H1 (cell line): ENCODE results near the gene MRC2. TPM values are rescaled to one million over a fixed set of nuclear protein-coding genes. Genes with fewer than 3 reads are reported as not detected.

Experiments
- CTCF ChIA-PET: fragments of 300-600 bp; sonication (Branson Sonifier 250); formaldehyde crosslinking; loops from one replicate; lab custom pipeline; 2021; ENCODE audit not compliant: partially characterized antibody; lab: Charles Lee
- POLR2A ChIA-PET: fragments of 300-600 bp; sonication (Branson Sonifier 250); formaldehyde crosslinking; loops from one replicate; lab custom pipeline; 2021; ENCODE audit warnings: inconsistent platforms; ENCODE audit not compliant: partially characterized antibody; lab: Charles Lee
- DNase-seq, 2 experiments: peaks; one replicate each; pipeline versions ENCODE4 v3.0.0 to v3.0.0-alpha.2; 2010 to 2022; ENCODE audit warnings: low spot score in 2 of 2, low read depth in 1 of 2, mixed read lengths in 1 of 2
- FAIRE-seq: peaks from 2 replicates; lab custom pipeline; 2011; peaks lifted over from hg19 to GRCh38; lab: Jason Lieb, UNC
- H2AFZ ChIP-seq: 2 replicates; pipeline ENCODE4 v1.8.1; 2012; ENCODE audit warnings: low read length, inconsistent platforms
- H2AK5ac ChIP-seq: 2 replicates; pipeline ENCODE4 v1.6.1; 2013; ENCODE audit warnings: low read depth, low read length
- H2BK120ac ChIP-seq: replicated peaks from 2 replicates; pipeline ENCODE3; 2013; ENCODE audit warnings: low read depth, low read length, inconsistent platforms
- H2BK12ac ChIP-seq: 2 replicates; pipeline ENCODE4 v1.6.1; 2013; ENCODE audit warnings: low read depth, low read length
- H2BK15ac ChIP-seq: 2 replicates; pipeline ENCODE4 v1.6.1; 2013; ENCODE audit warnings: low read length
- H2BK20ac ChIP-seq: 2 replicates; pipeline ENCODE4 v1.6.1; 2013; ENCODE audit warnings: low read length
- H2BK5ac ChIP-seq: 2 replicates; pipeline ENCODE4 v1.6.1; 2013; ENCODE audit warnings: low read depth, low read length
- H3K14ac ChIP-seq: 2 replicates; pipeline ENCODE4 v1.6.1; 2013; ENCODE audit warnings: inconsistent platforms; ENCODE audit not compliant: insufficient read length
- H3K18ac ChIP-seq: 2 replicates; pipeline ENCODE4 v1.6.1; 2013; ENCODE audit warnings: low read length; ENCODE audit errors: extremely low read depth
- H3K23ac ChIP-seq: 2 replicates; pipeline ENCODE4 v1.6.1; 2013; ENCODE audit warnings: inconsistent platforms; ENCODE audit not compliant: insufficient read length
- H3K23me2 ChIP-seq: 2 replicates; pipeline ENCODE4 v1.6.1; 2013; ENCODE audit warnings: low read depth, low read length
- H3K27ac ChIP-seq: 2 replicates; pipeline ENCODE4 v1.6.1; 2011; ENCODE audit warnings: low read depth, low read length, inconsistent platforms
- H3K27me3 ChIP-seq, 4 experiments: replicated peaks in 1 of 4; 1 replicate in 1 of 4; 2 replicates in 3 of 4; pipeline versions ENCODE4 v1.6.1 to v1.8.1; 2011 to 2013; ENCODE audit warnings: low read length in 3 of 4, mild to moderate bottlenecking in 3 of 4, inconsistent platforms in 2 of 4, mixed read lengths in 2 of 4, moderate library complexity in 1 of 4; ENCODE audit not compliant: control insufficient read depth in 3 of 4, insufficient read depth in 3 of 4; ENCODE audit errors: extremely low read depth in 1 of 4
- H3K36me3 ChIP-seq, 4 experiments: 2 replicates each; pipeline versions ENCODE4 v1.6.1 to v1.8.1; 2011 to 2013; ENCODE audit warnings: mild to moderate bottlenecking in 4 of 4, low read length in 3 of 4, moderate library complexity in 2 of 4, control low read depth in 1 of 4, inconsistent platforms in 1 of 4; ENCODE audit not compliant: insufficient read depth in 4 of 4, control insufficient read depth in 2 of 4
- H3K4ac ChIP-seq: replicated peaks from 2 replicates; pipeline ENCODE3; 2013; ENCODE audit warnings: low read length, low read depth, mixed read lengths, inconsistent platforms; ENCODE audit not compliant: insufficient read length
- H3K4me1 ChIP-seq, 4 experiments: replicated peaks in 1 of 4; 1 replicate in 1 of 4; 2 replicates in 3 of 4; pipeline versions ENCODE4 v1.6.1 to v1.8.1; 2011 to 2013; ENCODE audit warnings: low read length in 3 of 4, inconsistent platforms in 2 of 4, mixed read lengths in 1 of 4; ENCODE audit not compliant: insufficient read depth in 4 of 4, control insufficient read depth in 3 of 4
- H3K4me2 ChIP-seq, 2 experiments: 2 replicates each; pipeline versions ENCODE4 v1.6.1 to v1.8.1; 2011 to 2013; ENCODE audit warnings: low read depth in 2 of 2, low read length in 2 of 2, control low read depth in 1 of 2, inconsistent platforms in 1 of 2, mild to moderate bottlenecking in 1 of 2; ENCODE audit not compliant: insufficient read depth in 1 of 2
- H3K4me3 ChIP-seq, 4 experiments: fragments of 200-600, 300-600 bp in 1 of 4; sonication (generic), shearing (Covaris generic), sonication (Bioruptor Twin) in 1 of 4; 2 replicates each; pipeline versions ENCODE4 v1.5.1 to v1.8.1; 2011 to 2016; ENCODE audit warnings: low read length in 4 of 4, low read depth in 3 of 4, control low read depth in 2 of 4, inconsistent platforms in 2 of 4, mild to moderate bottlenecking in 2 of 4, mixed read lengths in 1 of 4, moderate library complexity in 1 of 4; ENCODE audit not compliant: insufficient read depth in 2 of 4; ENCODE audit errors: extremely low read depth in 1 of 4
- H3K56ac ChIP-seq: replicated peaks from 2 replicates; pipeline ENCODE3; 2013; ENCODE audit warnings: low read depth, mild to moderate bottlenecking, mixed read lengths, low read length, inconsistent platforms; ENCODE audit not compliant: insufficient read length
- H3K79me1 ChIP-seq: 2 replicates; pipeline ENCODE4 v1.6.1; 2013; ENCODE audit warnings: low read depth, low read length, control low read depth
- H3K79me2 ChIP-seq, 2 experiments: 2 replicates each; pipeline versions ENCODE4 v1.6.1 to v1.8.1; 2012 to 2013; ENCODE audit warnings: low read length in 2 of 2, mild to moderate bottlenecking in 2 of 2, inconsistent platforms in 1 of 2; ENCODE audit not compliant: insufficient read depth in 2 of 2, control insufficient read depth in 1 of 2
- H3K9ac ChIP-seq, 4 experiments: replicated peaks in 1 of 4; 1 replicate in 1 of 4; 2 replicates in 3 of 4; pipeline versions ENCODE4 v1.6.1 to v1.8.1; 2011 to 2013; ENCODE audit warnings: low read depth in 3 of 4, low read length in 3 of 4, control low read depth in 2 of 4, mild to moderate bottlenecking in 2 of 4, moderate library complexity in 2 of 4, inconsistent platforms in 1 of 4; ENCODE audit errors: extremely low read depth in 1 of 4
- H3K9me3 ChIP-seq, 2 experiments: 2 replicates each; pipeline versions ENCODE4 v1.6.1 to v1.8.1; 2012 to 2013; ENCODE audit warnings: mild to moderate bottlenecking in 2 of 2, moderate library complexity in 2 of 2, control low read depth in 1 of 2, inconsistent platforms in 1 of 2, low read depth in 1 of 2, low read length in 1 of 2, mixed read lengths in 1 of 2; ENCODE audit not compliant: insufficient read depth in 2 of 2
- H4K20me1 ChIP-seq, 2 experiments: replicated peaks in 1 of 2; 2 replicates each; pipeline versions ENCODE3 to v1.8.1; 2011 to 2013; ENCODE audit warnings: inconsistent platforms in 2 of 2, low read length in 2 of 2, mild to moderate bottlenecking in 1 of 2; ENCODE audit not compliant: insufficient read depth in 2 of 2, control insufficient read depth in 1 of 2
- H4K5ac ChIP-seq: 2 replicates; pipeline ENCODE4 v1.6.1; 2013; ENCODE audit warnings: low read length, low read depth, mixed read lengths, inconsistent platforms; ENCODE audit not compliant: insufficient read length
- H4K8ac ChIP-seq: 2 replicates; pipeline ENCODE4 v1.8.0; 2013; ENCODE audit warnings: mild to moderate bottlenecking, moderate library complexity, low read length, inconsistent platforms; ENCODE audit not compliant: insufficient read depth; ENCODE audit errors: extremely low read depth
- H4K91ac ChIP-seq: replicated peaks from 2 replicates; pipeline ENCODE3; 2013; ENCODE audit warnings: low read length, mixed read lengths, inconsistent platforms; ENCODE audit not compliant: insufficient read length
- ATF2 ChIP-seq: IDR thresholded peaks from 2 replicates; pipeline ENCODE4 v1.6.1; 2012; ENCODE audit warnings: low read length, inconsistent platforms
- CEBPB ChIP-seq: IDR thresholded peaks from 2 replicates; pipeline ENCODE4 v1.6.1; 2012; ENCODE audit warnings: low read depth, low read length
- CHD2 ChIP-seq: IDR thresholded peaks from 2 replicates; pipeline ENCODE4 v1.6.1; 2012; ENCODE audit warnings: low read length, improper control_type of control experiment
- KDM1A ChIP-seq: fragments of 200-600, 300-600 bp; sonication (generic); IDR thresholded peaks from 2 replicates; pipeline ENCODE4 v1.7.1; 2016; ENCODE audit warnings: mild to moderate bottlenecking, low read length, borderline replicate concordance
- MAX ChIP-seq: IDR thresholded peaks from 2 replicates; pipeline ENCODE4 v1.6.1; 2012; ENCODE audit warnings: inconsistent platforms
- POLR2A ChIP-seq, 2 experiments: IDR thresholded peaks; 1 replicate in 1 of 2; 2 replicates in 1 of 2; pipeline ENCODE4 v1.6.1; 2011; ENCODE audit warnings: low read depth in 2 of 2, low read length in 2 of 2, mild to moderate bottlenecking in 2 of 2; ENCODE audit errors: control extremely low read depth in 1 of 2
- SIN3A ChIP-seq, 2 experiments: IDR thresholded peaks in 1 of 2; conservative IDR thresholded peaks in 1 of 2; 2 replicates each; pipeline ENCODE4 v1.6.1; 2011 to 2012; ENCODE audit warnings: low read length in 2 of 2, improper control_type of control experiment in 1 of 2, low read depth in 1 of 2, mild to moderate bottlenecking in 1 of 2
- SP1 ChIP-seq: IDR thresholded peaks from 2 replicates; pipeline ENCODE4 v1.6.1; 2011; ENCODE audit warnings: low read depth, low read length
- TAF1 ChIP-seq: IDR thresholded peaks from 2 replicates; pipeline ENCODE4 v1.6.1; 2011; ENCODE audit warnings: mild to moderate bottlenecking, low read depth, low read length
- YY1 ChIP-seq: IDR thresholded peaks from 2 replicates; pipeline ENCODE4 v1.6.1; 2011; ENCODE audit warnings: low read depth, mild to moderate bottlenecking, low read length
- whole genome bisulfite sequencing, 2 experiments: shearing (Covaris generic) in 1 of 2; methylation state at CpG; one replicate each; pipeline versions ENCODE4 v1.1.6 to v1.1.7; 2013 to 2015; ENCODE audit warnings: low lambda C conversion rate in 2 of 2, mixed read lengths in 2 of 2, inconsistent platforms in 1 of 2, low coverage in 1 of 2, missing lambda C conversion rate in 1 of 2; ENCODE audit not compliant: insufficient replicate concordance in 2 of 2, insufficient coverage in 1 of 2, insufficient read length in 1 of 2; ENCODE audit errors: extremely low coverage in 1 of 2, missing lambda C conversion rate in 1 of 2; 5-methylcytosine and 5-hydroxymethylcytosine counted together
- polyA plus RNA-seq, 7 experiments: library from polyadenylated mRNA; depleted of rRNA in 3 of 7; stranded (reverse) in 5 of 7; unstranded in 2 of 7; fragments of >200 nt in 5 of 7; fragments of 200-250 nt in 2 of 7; gene quantifications; 1 replicate in 5 of 7; 2 replicates in 1 of 7; 4 replicates in 1 of 7; pipeline versions ENCODE4 v1.2.1 to v1.2.3, GENCODE V29; 2011 to 2013; ENCODE audit warnings: missing spikeins in 2 of 7, mixed read lengths in 2 of 7
- total RNA-seq: library from RNA; stranded (reverse); fragmentation: NEBNext Ultra II Directional; extraction: Animal tissue kit (Norgen Biotek cat#: 25700); gene quantifications from 2 replicates; pipeline ENCODE4 v1.2.1, GENCODE V29; 2021

Gene MRC2
- total and polyA plus RNA-seq, 2 of the 8 experiments (the other 6 are each of a cell fraction or from before 2014, with no cell fraction given) = 7.0 to 24.2 TPM

- H3K9ac ChIP-seq = peak overlapping the region; percentile 42 to 65 (median 50); a peak in 6 of 7 replicates
- peak overlapping the region; percentile 53 to 88 (median 78) for H3K4me3 ChIP-seq
- peak overlapping the region; percentile 65 for H2BK120ac ChIP-seq
- no peak overlapping the region for H2AK5ac ChIP-seq
- peaks cover 12% of the 10 kb centered on the region; the same call in 1 of the 2 replicates for H3K23me2 ChIP-seq
- DNase-seq (no peak), FAIRE-seq (no peak)
- H3K27me3 ChIP-seq = peaks cover 0 to 2% (median 0%) of the 10 kb centered on the region in 4 experiments; a peak in 2 of 7 replicates
- H3K79me1 ChIP-seq = peaks cover 2% of the 10 kb centered on the region; the same call in 1 of the 2 replicates
- H3K56ac ChIP-seq = no peak overlapping the region
- H2BK15ac ChIP-seq = peak overlapping the region; percentile 97
- peak overlapping the region; percentile 71 for H4K5ac ChIP-seq
- peak overlapping the region; percentile 73; the same call in 1 of the 2 replicates for H2BK20ac ChIP-seq
- peak overlapping the region; percentile 69; the same call in 1 of the 2 replicates for H2BK5ac ChIP-seq
- POLR2A ChIA-PET = interaction anchor here (0.9 to 1.0 kb wide), 2 partner anchors 30 to 58 kb away, joined by 3 read pairs; no protein-coding TSS in a partner anchor
- peak overlapping the region; percentile 65 for H3K4ac ChIP-seq
- H3K27ac ChIP-seq = no peak overlapping the region
- H3K14ac ChIP-seq = no peak overlapping the region
- H2BK12ac ChIP-seq = peak overlapping the region; percentile 93; the same call in 1 of the 2 replicates
- peak overlapping the region; percentile 94 to 96 for H3K4me2 ChIP-seq
- peak overlapping the region; percentile 90 for H4K91ac ChIP-seq
- peak overlapping the region; percentile 96 for H3K18ac ChIP-seq
- no peaks in the 10 kb centered on the region for H3K36me3 ChIP-seq
- H4K20me1 ChIP-seq = no peaks in the 10 kb centered on the region
- peaks cover 0 to 21% of the 10 kb centered on the region in 2 experiments; a peak in 1 of 4 replicates for H3K79me2 ChIP-seq
- WGBS, 2 experiments = 13% methylated on average over 20 of the region's 21 CpGs; no CpG with 5 or more reads in 1 of the 2 experiments
- H3K23ac ChIP-seq = no peak overlapping the region
- peak overlapping the region; percentile 70; the same call in 1 of the 2 replicates for H2AFZ ChIP-seq
- peak overlapping the region; percentile 90 for H4K8ac ChIP-seq
- H3K4me1 ChIP-seq = peaks cover 5 to 23% (median 18%) of the 10 kb centered on the region in 4 experiments
- H3K9me3 ChIP-seq = no peaks in the 10 kb centered on the region
- CTCF ChIA-PET = interaction anchor here (1.8 kb wide), 1 partner anchor 12 kb away, joined by 8 read pairs; no protein-coding TSS in a partner anchor
- TF ChIP-seq MAX = 0 out of 2 replicates have a peak, but pooled peaks have one; percentile 0
- TF ChIP-seq KDM1A = peak; percentile 66; the same call in 1 of the 2 replicates
- no peak for TF ChIP-seq ATF2
- TF ChIP-seq YY1 = 0 out of 2 replicates have a peak, but pooled peaks have one; percentile 30
- peak; percentile 69 for TF ChIP-seq SP1
- 0 out of 2 replicates have a peak, but pooled peaks have one; percentile 17 for TF ChIP-seq CHD2
- TF ChIP-seq CEBPB = peak; percentile 85
- peak; percentile 47; the same call in 1 of the 2 replicates for TF ChIP-seq TAF1
- peak in 1 of 2 experiments; percentile 34; a peak in 1 of 4 replicates for TF ChIP-seq SIN3A (conservative IDR thresholded peaks at IDR 0.05 in 1 of 2, IDR thresholded peaks at IDR 0.05 in 1 of 2; ENCODE audit: low read depth in 1 of 2, low read length in 2 of 2)
- peak in 1 of 2 experiments; percentile 74; a peak in 2 of 3 replicates for TF ChIP-seq POLR2A (IDR thresholded peaks at IDR 0.05; ENCODE audit: control extremely low read depth in 1 of 2, low read depth in 2 of 2, low read length in 2 of 2)
These were observed 701 bp upstream of the MRC2 start for GRCh38 chr17:62626719-62627218.
